UCSD-AML1 (cell line): Measurements from ENCODE around the gene TEX48.

Experiments used
- DNase-seq: peaks from one replicate; lab custom pipeline; 2025; ENCODE audit not compliant: unreplicated experiment; lab: John Stamatoyannopoulos, UW

Gene TEX48

DNA sequence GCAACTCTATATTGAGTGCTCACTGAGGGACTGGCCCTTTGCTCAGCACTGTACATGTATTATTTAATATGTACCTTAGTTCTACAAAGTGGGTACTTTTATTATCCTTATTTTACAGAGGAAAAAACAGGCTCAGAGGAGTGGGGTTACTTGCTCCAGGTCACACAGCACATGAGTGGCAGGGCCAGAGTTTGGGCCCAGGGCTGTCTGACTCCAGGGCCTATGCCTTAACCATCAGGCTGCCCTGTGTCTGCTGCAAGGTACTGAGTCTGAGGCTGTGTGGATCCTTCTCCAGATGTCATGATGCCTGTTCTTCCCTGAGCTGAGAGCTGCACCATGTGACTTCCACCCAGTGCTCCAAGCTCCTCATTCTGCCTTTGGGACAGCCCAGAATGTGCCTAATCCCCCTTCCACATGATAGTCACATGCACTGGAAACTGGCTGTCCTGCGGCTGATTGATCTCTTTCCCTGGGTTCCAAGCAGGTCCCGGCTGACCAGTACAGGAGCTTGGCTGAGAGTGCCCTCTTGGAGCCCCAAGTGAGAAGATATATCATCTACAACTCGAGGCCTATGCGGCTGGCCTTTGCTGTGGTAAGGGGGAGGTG lies 55.5 kb downstream of the TEX48 start:
- no peak for DNase-seq

DNA sequence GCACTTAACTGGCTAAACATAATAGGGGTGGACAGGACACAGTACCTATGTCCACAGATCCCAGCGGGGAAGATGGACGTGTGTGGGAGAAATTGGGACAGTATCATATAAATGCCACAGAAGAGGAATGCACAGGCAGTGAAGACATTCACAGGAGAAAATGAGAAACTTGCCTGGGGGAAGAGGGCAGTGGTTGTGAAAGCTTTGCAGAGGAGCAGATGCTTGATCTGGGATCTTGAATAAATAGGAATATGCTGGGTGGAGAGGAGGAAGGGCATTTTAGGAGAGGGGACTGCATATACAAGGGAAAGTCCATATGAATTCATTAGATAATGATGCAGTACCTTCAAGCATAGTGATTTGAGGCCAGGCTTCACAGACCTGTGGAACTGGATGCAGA lies 57.3 kb downstream of the TEX48 start:
- DNase-seq: no peak

DNA sequence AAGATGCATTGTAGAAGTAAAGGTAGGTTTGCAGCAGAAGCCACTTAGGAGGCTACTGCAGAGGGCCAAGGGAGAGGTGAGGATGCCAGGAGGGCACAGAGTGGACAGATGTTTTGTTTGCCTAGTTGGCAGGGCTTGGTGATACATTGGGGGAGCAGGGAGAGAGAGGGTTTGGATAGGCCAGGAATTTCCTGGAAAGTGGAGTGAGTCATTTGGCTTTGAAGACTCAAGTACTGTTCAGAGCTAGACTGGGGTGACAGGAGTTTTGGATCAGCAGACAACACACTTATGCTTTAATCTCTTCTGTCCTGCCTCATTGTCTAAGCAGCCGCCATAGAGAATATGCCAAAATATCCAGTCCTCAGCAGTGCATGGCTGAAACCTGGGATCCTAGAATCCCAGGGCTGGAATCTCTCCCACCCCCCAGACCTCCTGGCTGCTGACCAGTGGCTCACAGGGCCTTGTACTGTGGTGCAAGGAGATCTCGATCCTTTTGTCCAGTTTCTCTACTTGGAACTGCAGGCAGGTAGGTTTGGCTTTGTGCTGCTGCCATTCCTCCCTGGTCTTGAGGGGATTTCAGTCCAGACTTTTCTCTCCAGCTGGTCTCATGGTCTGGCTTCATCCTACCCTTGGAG lies 59.9 kb downstream of the TEX48 start:
- DNase-seq: no peak

- no peak for DNase-seq
These were observed 60.4 kb downstream of the TEX48 start for GRCh38 chr9:114621561-114621960.

DNA sequence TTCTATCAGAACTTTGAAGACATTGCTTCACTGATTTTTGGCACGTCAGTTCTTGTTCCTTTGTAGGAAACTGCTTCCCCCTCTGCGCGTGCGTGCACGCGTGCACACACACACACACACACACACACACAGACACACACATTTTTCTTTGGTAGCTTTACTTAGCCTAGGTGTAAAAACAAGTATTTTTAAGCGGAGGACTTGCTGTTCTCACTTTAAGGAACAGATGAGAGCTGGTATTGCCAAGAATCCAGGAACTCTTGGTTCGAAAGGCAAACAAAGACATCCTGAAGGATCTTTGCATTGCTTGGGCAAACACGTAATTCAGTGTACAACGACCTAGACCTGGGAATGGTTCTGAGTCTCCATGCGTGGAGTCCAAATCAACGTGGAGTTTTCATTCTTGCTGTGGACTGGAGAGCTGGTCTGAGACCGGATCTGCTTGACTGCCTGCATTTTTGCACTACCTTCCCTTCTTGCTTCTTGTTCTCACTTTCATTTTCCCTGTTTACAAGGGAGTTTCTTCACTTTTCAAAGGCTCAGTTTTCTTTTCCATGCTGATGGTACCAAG lies 62.7 kb downstream of the TEX48 start:
- DNase-seq: no peak

DNA sequence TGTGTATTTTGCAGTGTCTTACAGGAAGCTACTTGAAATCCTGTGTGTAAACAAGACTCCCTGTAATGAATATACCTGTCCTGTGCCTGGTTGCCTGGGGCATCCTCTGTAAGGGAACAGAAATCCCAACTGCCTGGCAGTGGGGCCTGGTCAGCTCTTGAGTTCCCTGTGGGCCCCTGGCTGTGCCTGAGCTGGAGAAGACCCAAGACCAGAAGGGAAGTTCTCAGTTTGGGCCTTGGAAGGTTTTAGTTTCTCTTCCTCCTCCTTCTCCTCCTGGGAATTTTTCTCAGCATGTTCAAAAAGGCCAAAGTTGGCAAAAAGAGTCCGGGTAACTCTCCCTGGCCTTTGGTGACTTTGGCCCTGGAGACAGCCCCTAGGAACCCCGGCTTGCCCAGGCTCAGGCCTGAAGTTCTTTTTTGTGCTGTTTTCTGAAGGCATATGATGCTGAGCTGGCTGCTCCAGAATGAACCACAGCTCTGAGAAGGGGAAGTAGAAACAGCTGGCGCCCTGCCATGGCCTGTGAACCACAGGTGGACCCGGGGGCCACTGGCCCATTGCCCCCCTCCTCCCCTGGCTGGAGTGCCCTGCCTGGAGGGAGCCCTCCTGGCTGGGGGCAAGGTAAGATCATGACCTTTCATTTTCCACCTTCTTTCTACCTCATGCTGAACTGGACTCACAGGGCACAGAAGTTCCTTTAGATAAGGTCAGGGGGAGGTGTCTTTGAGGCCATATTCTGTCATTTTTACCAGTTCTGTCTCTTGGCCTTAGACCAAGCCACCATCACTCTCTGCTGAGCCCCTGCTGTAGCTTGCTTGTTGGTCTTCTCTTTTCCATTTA lies 65.1 kb downstream of the TEX48 start:
- peak; percentile 75 for DNase-seq
